Measurements from ENCODE around the gene FMC1.

FMC1 gene

GRCh38 chr7:139387594-139387993 is 46.5 kb downstream of the FMC1 start:
- no peak for DNase-seq

- no peak for DNase-seq
Observed at GRCh38 chr7:139389091-139389490, 48.0 kb downstream of the FMC1 start.

GRCh38 chr7:139389774-139390173 is 48.6 kb downstream of the FMC1 start:
- DNase-seq = no peak

GRCh38 chr7:139393621-139394211 is 52.6 kb downstream of the FMC1 start:
- DNase-seq = no peak

DNA sequence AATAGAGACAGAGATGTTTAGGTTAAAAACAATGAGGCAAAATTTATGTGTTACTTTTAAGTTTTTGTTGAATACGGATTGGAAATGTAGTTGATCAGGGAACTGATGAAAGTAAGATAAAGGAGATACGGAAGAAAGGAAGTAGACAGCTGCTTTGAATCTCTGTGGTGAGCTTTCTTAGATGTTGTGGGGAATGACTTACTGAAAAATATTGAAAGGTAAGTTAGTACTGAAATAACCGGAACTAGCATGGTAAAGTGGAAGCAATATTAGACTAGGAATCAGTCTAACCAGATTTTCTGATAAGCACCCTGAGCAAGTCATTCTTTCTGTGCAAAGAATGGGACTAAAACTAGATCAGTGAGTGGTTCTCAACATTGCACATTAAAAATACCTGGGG is 53.4 kb downstream of the FMC1 start:
- no peak for DNase-seq
